Measurements from ENCODE around the gene DLGAP1.

Gene DLGAP1

GRCh38 chr18:3529601-3530000 lies 925.5 kb downstream of the DLGAP1 start:
- Histone ChIP-seq H3K27me3 (replicated peaks; ENCODE audit: control insufficient read depth, insufficient read depth, low read length) (no peaks in the 10 kb centered on the region), H3K4me3 (replicated peaks; ENCODE audit: low read depth, low read length) (no peak overlapping the region), H3K36me3 (ENCODE audit: control insufficient read depth, insufficient read depth, low read length) (no peaks in the 10 kb centered on the region)
- DNase-seq (ENCODE audit: extremely low read depth, insufficient read length): no peak
- TF ChIP-seq, protein P1, sequence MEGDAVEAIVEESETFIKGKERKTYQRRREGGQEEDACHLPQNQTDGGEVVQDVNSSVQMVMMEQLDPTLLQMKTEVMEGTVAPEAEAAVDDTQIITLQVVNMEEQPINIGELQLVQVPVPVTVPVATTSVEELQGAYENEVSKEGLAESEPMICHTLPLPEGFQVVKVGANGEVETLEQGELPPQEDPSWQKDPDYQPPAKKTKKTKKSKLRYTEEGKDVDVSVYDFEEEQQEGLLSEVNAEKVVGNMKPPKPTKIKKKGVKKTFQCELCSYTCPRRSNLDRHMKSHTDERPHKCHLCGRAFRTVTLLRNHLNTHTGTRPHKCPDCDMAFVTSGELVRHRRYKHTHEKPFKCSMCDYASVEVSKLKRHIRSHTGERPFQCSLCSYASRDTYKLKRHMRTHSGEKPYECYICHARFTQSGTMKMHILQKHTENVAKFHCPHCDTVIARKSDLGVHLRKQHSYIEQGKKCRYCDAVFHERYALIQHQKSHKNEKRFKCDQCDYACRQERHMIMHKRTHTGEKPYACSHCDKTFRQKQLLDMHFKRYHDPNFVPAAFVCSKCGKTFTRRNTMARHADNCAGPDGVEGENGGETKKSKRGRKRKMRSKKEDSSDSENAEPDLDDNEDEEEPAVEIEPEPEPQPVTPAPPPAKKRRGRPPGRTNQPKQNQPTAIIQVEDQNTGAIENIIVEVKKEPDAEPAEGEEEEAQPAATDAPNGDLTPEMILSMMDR (IDR thresholded peaks at IDR 0.05; ENCODE audit: insufficient read depth, low read length, poor library complexity, severe bottlenecking): no peak

- DNase-seq (ENCODE audit: extremely low read depth, insufficient read length): no peak
- no peaks in the 10 kb centered on the region for H3K36me3 ChIP-seq (ENCODE audit: control insufficient read depth, insufficient read depth, low read length)
- no peaks in the 10 kb centered on the region for H3K27me3 ChIP-seq (replicated peaks; ENCODE audit: control insufficient read depth, insufficient read depth, low read length)
- H3K4me3 ChIP-seq (replicated peaks; ENCODE audit: low read depth, low read length): no peak overlapping the region
- TF ChIP-seq, protein P1 (IDR thresholded peaks at IDR 0.05; ENCODE audit: insufficient read depth, low read length, poor library complexity, severe bottlenecking): no peak
Observed at GRCh38 chr18:3529077-3529476, 926.0 kb downstream of the DLGAP1 start.

GRCh38 chr18:3528231-3528630 lies 926.9 kb downstream of the DLGAP1 start:
- H3K36me3 ChIP-seq (ENCODE audit: control insufficient read depth, insufficient read depth, low read length): no peaks in the 10 kb centered on the region
- TF ChIP-seq, protein P1 (IDR thresholded peaks at IDR 0.05; ENCODE audit: insufficient read depth, low read length, poor library complexity, severe bottlenecking): no peak
- no peak for DNase-seq (ENCODE audit: extremely low read depth, insufficient read length)
- H3K4me3 ChIP-seq (replicated peaks; ENCODE audit: low read depth, low read length): no peak overlapping the region
- no peaks in the 10 kb centered on the region for H3K27me3 ChIP-seq (replicated peaks; ENCODE audit: control insufficient read depth, insufficient read depth, low read length)

DNA sequence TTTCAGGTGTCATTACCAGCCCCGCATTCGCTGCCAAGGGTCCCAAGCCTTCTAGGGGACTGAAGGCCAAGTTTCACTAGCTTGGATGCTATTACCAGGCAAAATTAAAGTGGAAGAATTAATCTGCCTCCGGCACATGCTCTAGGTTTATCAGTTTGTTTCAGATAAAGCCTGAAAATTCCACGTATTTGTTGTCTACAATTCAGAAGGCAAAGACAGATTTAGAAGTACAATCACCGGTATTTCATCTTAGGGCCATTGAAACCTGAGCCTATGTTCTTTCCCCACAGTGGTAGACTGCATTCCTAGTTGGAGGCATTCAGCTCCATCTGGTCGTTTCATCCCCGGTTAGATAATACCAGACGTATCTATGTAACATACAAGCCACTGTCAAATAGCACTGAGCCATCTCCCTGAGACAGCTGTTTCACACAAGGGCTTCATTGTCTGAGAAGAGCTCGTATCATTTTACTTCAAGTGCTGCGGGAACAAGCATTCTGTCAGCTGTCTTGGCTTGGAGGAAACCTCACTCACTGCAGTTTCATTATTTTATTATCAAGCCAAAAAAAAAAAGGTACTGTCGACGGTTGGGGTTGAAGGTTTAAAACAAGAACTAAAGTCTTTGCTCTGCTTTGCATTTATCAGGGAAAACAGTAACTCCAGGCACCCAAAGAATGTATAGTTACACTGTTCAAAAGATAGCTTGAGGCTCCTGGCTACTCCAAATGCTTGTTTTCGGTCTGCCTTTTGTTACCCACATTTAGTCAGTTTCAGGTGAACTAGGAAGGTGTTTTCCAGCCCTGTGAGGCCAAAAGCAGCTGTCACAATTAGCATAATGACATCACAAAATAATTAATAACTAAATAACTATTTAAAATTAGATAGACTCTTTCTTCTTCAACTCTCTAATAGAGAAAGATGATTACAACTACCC lies 928.4 kb downstream of the DLGAP1 start:
- Histone ChIP-seq H3K27me3 (replicated peaks; ENCODE audit: control insufficient read depth, insufficient read depth, low read length) (no peaks in the 10 kb centered on the region), H3K4me3 (replicated peaks; ENCODE audit: low read depth, low read length) (peak overlapping the region; percentile 13; the same call in 1 of the 2 replicates), H3K36me3 (ENCODE audit: control insufficient read depth, insufficient read depth, low read length) (no peaks in the 10 kb centered on the region)
- TF ChIP-seq, protein P1 (IDR thresholded peaks at IDR 0.05; ENCODE audit: insufficient read depth, low read length, poor library complexity, severe bottlenecking): no peak
- DNase-seq (ENCODE audit: extremely low read depth, insufficient read length): no peak

- H3K36me3 ChIP-seq (ENCODE audit: control insufficient read depth, insufficient read depth, low read length): no peaks in the 10 kb centered on the region
- TF ChIP-seq, protein P1 (IDR thresholded peaks at IDR 0.05; ENCODE audit: insufficient read depth, low read length, poor library complexity, severe bottlenecking): no peak
- peak; percentile 52 for DNase-seq (ENCODE audit: extremely low read depth, insufficient read length)
- no peaks in the 10 kb centered on the region for H3K27me3 ChIP-seq (replicated peaks; ENCODE audit: control insufficient read depth, insufficient read depth, low read length)
- H3K4me3 ChIP-seq (replicated peaks; ENCODE audit: low read depth, low read length): peak overlapping the region; percentile 13
Observed at GRCh38 chr18:3525870-3526420, 929.2 kb downstream of the DLGAP1 start.

All from GM06990 (cell line).